ENCODE measurements around the gene BLVRA.
"Not testable (repeated sequence)": the region's sequence is repeated elsewhere in the genome, so short reads cannot be mapped to it uniquely, and the experiment has no call there.

Gene BLVRA

DNA sequence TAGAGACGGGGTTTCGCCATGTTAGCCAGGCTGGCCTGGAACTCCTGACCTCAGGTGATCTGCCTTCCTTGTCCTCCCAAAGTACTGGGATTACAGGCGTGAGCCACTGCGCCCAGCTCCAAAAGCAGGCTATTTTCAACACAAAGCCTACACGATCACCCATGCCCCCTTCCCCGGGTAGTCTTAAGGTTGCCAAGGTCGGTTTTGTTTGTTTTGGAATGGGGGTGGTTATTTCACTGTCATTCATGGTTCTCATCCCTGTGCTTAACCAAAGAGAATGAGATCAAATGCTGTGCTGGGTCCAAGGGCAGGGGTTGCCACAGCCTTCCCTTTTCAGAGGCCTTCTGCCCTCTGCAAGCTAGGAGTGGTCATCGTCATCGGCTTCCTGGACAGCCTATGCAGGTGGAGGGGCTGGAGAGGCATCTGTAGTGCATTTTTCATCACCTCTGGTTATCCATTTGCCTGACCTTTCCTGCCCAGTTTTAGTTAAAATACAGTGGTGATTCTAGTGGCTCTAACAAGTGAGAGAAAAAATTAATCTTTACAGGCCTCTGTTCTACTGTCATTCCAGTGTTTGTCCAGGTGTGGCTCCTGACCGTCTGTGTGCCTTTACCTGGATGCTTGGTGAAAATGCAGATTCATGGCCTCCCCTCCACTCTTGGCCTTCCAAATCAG lies 11.4 kb downstream of the BLVRA start:
- no peak for DNase-seq

DNA sequence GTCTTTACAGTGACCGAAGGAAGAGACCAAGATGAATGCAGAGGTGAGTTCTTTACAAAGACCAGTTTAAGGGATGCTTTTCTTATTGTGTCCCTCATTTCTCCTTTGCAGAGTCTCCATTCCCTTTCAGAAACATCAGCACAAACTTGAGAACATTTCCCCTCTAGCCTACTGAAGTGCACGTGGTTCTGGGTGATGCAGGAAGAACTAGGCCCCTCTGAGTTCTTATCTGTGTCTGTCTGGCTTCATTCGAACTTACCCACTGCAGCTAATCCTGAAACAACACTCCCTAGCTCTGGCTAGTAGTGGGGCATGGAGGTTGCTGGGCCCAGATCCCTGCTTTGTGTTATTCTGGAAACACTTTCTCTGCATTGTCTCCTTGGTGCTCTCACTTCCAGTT lies 12.6 kb downstream of the BLVRA start:
- no peak for DNase-seq

DNA sequence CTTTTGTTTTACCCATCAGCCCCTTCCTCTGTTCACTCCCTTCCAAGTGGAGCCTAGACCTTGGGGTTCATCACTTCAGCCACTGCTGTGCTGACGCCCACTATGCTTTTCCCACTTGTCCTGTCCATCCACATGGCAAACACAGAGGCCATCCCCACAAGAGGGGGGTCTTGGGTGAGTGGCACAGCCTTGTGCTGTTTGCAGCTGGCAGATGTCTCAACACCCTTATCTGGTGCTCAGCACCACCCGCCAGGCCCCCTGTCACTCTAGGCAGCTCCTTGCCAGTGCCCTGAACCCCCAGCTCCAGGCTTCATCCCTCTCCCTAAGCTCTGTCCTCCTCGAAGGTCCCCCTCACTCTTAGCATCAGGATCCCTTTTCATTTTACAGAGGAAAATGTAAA lies 13.1 kb downstream of the BLVRA start:
- DNase-seq = no peak

DNA sequence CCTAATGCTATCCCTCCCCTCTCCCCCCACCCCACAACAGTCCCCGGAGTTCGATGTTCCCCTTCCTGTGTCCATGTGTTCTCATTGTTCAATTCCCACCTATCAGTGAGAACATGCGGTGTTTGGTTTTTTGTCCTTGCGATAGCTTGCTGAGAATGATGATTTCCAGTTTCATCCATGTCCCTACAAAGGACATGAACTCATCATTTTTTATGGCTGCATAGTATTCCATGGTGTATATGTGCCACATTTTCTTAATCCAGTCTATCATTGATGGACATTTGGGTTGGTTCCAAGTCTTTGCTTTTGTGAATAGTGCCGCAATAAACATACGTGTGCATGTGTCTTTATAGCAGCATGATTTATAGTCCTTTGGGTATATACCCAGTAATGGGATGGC lies 14.8 kb downstream of the BLVRA start:
- not testable (repeated sequence) for DNase-seq

DNA sequence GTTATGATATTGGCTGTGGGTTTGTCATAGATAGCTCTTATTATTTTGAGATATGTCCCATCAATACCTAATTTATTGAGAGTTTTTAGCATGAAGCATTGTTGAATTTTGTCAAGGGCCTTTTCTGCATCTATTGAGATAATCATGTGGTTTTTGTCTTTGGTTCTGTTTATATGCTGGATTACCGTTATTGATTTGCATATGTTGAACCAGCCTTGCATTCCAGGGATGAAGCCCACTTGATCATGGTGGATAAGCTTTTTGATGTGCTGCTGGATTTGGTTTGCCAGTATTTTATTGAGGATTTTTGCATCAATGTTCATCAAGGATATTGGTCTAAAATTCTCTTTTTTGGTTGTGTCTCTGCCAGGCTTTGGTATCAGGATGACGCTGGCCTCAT lies 16.8 kb downstream of the BLVRA start:
- DNase-seq = not testable (repeated sequence)

DNA sequence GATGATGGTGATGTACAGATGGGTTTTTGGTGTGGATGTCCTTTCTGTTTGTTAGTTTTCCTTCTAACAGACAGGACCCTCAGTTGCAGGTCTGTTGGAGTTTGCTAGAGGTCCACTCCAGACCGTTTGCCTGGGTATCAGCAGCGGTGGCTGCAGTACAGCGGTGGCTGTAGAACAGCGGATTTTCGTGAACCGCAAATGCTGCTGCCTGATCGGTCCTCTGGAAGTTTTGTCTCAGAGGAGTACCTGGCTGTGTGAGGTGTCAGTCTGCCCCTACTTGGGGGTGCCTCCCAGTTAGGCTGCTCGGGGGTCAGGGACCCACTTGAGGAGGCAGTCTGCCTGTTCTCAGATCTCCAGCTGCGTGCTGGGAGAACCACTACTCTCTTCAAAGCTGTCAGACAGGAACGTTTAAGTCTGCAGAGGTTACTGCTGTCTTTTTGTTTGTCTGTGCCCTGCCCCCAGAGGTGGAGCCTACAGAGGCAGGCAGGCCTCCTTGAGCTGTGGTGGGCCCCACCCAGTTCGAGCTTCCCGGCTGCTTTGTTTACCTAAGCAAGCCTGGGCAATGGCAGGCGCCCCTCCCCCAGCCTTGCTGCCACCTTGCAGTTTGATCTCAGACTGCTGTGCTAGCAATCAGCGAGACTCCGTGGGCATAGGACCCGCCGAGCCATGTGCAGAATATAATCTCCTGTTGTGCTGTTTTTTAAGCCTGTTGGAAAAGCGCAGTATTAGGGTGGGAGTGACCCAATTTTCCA lies 20.0 kb downstream of the BLVRA start:
- DNase-seq = not testable (repeated sequence)

DNA sequence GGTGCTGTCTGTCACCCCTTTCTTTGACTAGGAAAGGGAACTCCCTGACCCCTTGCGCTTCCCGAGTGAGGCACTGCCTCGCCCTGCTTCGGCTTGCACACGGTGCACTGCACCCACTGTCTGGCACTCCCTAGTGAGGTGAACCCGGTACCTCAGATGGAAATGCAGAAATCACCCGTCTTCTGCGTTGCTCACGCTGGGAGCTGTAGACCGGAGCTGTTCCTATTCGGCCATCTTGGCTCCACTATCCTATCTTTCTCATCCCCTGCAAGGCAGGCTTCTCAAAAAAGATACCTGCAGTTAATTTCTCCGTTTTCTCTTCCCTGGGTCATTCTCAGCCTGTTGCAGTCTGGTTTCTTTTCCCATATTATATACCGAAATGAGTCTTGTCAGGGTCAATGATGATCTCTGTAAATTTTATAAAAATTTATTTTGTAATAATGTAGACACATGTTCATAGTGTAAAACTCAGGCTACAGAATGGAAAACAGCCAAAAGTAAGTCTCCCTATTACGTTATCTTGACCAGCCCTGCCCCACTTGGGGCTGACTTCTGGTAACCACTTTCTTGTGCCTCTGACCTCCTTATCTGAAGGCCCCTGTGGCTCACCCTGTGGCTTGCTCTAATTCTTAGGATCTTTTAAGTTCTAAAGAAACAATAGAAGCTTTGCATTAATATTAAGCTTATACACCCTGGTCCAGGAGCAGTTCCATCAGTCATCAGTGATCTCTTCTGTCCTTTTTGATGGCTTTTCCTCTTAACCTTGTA lies 20.7 kb downstream of the BLVRA start:
- no peak for DNase-seq

DNA sequence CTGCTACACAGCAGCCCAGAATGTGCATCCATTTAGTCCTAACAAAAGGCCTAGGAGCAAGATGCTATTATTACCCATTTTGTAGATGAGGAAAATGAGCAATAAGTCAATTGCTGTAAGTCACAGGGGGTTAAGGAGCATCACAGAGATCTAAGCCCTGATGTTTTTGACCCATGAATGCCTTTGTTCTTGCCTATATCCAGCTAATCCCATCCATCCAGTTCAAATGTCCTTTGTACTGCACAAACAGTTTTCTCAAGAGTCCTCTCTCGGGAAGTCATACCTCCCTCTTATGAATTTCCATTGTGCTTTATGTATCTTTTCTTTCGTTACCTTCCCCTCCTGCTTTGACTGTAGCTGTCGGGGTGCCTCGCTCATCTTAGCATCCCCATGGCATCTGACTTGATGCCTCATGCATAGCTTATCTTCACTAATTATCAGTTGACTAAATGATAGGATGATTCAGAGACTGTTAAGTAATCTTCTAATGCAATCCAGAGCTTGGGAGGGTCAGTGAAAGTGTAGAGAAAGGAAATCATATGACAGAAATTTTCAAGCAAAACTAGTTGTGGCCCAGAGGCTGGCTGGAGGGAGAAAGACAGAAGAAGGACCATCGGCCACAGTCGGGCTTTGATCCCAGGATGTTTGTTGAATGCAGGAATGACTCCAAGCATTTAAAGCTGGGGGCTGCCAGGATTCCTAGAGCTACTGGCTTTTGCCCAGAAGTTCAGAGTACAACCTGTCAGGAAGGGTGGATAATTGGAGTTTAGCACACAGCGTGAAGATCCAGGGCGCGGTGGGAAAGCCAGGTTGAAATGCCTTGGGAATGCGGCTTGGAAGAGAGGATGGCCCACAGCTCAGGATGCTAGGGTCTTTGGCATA lies 23.5 kb downstream of the BLVRA start:
- DNase-seq = no peak

DNA sequence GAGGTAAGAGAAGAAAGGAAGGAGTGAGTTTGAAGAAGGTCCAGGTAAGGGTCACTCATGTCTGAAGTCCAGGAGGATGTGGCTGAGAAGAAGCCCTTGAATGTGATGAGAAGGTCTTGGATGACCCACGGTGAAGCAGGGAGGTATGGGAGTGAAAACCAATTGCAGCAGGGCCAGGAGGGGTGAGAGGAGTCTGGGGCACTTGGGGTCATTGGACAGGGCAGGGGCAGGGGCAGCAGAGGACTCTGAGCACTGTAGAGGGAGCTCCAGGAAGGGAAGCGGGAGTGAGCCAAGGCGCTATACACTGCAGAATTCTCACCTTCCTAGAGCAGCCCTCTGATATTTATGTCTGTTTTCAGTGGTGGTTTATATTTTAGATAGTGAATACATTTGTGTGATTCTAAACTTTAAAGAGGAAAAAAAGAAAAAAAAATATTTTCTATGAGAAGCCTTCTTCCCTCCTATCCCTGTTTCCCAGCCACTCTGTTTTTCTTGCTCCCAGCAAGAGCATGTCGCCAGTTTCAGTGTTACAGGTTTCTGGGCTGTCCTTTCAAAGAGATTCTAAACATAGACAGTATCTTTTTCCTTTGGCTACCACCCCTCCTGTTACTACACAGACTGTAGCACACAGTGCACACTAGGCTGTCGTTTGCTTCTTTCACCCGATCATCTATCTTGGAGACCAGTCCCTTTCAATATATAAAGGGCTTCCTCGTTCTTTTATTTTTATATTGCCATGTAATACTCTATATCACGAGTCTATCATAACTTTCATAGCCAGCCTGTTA lies 24.5 kb downstream of the BLVRA start:
- DNase-seq = no peak

DNA sequence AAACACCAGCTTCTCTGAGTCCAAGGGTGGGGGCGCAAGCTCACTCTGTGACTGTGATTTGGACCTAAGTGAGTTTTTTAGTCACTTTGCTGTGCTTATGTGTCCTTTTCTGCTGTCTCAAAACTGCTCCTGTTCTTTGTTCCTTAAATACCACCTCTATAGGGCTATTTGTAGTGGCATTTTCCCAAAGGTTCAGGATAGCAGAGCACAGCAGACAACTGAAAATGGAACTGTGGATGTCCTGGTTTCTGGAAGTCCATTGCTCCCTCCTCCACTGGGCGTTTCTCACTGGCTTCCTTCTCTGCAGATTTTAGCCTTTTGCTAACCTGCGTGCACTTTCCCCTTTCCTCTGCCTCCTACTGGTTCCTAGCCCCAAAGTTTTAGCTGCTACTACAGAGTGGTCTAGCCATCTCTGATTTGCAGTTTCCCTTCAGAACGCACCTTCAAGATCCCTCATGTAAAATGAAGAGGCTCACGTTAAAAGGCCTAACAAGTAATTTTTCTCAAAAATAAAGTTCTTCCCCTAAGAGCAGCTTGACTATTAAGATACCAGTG lies 25.6 kb downstream of the BLVRA start:
- no peak for DNase-seq

DNA sequence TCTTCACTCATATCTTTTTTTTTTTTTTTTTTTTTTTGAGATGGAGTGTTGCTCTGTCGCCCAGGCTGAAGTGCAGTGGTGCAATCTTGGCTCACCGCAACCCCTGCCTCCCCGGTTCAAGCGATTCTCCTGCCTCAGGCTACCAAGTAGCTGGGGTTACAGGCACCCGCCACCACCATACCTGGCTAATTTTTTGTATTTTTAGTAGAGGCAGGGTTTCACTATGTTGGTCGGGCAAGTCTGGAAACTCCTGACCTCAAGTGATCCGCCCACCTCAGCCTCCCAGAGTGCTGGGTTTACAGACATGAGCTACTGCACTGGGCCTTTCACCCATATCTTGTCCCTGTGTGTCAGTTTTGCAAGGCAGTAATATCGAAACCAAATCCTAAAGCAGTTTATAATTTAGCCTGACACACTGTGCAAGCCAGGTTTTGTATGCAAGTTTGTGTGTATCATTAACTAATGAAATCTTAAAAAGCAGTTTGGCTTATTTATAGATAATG lies 26.2 kb downstream of the BLVRA start:
- peak; percentile 47 for DNase-seq

DNA sequence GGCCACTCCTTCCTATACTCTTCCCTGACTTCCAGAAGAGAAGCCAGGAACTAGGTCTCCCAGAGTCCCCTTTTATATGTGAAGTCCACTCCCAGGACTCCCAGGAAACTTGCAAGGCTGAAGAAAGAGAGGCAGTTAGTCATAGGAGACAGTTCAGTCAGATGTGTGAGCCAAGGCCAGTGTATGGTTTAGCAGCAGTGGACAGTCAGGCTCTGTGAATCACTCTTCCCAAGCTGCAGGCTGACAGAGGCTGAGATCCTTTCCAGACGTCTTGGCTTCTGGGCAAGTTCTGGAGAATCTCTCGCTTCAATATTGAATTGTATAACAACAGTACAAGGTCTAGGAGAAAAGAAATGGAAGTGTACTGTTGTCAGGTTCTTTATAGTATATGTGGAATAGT lies 26.9 kb downstream of the BLVRA start:
- DNase-seq = no peak

DNA sequence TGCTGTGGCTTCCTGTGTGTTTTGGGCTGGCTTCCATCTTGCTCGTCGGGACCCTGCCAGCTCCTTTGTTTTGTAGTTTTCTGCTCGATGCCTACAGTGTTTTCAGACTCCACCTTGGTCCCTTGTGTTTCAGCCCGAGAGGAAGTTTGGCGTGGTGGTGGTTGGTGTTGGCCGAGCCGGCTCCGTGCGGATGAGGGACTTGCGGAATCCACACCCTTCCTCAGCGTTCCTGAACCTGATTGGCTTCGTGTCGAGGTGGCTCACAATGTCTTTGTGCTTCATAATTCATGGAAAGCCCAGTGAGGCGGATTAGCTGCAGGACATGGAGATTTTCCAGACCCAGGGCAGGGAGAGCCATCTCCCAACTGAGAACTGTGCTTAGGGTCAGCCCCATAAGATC lies 29.3 kb downstream of the BLVRA start:
- DNase-seq = no peak

DNA sequence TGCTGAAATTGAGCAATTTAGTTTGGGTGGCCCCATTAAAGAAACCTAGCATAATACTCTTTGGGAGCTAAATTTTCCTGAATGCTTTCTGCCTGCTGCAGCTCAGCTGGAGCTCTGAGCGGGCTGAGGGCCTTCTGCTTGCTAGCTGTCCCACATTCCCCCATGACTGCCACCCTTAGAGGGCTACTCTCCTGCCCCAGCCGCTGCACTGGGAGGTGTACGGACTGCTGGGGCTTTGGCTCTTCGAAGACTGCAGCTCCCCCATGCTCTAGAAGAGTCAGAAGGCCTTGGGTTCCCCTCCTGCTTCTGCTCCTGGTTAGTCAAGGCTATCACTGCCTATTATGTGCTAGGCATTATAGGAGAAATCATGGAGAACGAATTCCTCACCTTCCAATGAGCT lies 31.5 kb downstream of the BLVRA start:
- DNase-seq = no peak

DNA sequence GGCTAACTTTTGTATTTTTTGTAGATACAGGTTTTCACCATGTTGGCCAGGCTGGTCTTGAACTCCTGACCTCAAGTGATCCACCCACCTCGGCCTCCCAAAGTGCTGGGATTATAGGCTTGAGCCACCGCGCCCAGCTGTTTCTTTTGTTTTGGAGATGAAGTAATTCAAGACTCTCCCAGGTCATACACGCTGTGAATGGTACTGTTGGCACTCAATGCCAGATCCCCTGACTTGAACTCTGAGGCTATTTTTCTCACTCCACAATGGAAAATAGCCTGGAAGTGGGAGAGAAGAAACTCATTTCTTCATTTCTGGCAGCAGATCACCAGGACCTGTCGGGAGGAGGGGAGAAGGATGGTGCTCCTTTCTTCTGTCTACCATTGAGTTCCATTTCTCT lies 32.4 kb downstream of the BLVRA start:
- no peak for DNase-seq

DNA sequence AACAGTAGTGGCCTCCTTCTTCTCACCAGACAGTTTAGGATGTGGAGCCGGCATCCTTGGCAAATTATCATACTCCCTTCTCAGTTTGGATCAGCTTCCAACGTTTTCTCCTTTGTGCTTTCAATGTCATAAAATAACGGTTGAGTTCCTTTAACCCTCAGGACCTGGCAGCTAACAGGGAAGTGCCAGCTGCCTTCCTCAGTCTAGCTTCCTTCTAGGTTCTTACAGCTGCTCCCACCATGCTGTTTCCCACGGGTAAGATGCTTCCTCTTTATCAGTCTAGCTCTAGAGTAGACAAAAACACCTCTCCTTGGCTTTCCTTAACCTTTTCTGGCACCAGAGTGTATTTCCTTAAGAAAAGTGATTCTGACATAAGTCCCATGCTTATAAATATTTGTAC lies 33.2 kb downstream of the BLVRA start:
- DNase-seq = no peak

DNA sequence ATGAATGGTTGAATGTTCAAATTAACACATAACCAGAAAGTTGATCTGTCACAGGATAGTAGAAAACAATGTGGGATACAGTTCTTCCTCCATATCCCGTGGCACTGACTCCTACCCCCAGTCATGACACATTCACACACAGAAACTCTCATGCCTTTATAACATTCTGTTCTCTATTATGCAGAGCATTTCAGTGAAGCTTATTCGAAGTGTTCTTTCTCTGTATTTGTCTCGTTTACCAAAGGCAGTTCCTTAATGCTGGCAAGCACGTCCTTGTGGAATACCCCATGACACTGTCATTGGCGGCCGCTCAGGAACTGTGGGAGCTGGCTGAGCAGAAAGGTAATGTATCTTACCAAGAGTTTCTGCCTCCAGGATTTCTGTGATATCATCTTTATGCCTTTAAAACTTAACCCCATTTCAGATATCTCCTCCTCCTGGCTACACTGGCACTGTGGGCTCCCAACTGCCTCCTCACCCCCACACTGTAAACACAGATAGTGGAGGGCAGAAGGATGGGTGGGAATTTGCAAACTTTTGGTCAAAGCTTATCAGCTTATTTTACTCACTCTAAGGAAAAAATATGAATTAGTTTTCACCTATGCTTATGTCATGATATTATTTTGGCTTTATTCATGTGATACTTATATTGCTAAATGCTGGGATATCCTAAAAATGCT lies 34.1 kb downstream of the BLVRA start:
- DNase-seq = no peak

DNA sequence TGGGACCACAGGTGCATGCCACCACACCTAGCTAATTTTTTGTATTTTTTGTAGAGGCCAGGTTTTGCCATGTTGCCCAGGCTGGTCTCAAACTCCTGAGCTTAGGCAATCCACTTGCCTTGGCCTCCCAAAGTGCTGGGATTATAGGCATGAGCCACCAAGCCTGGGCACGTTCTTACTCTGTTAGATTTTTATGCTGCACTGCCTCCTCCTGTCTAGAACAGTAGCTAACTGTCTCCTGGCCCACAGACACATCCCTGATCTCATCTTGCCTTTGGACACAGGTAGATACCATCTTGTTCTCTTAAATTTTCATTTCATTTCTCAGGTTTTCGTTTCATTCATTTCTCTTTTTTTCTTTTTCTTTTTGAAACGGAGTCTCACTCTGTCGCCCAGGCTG lies 41.1 kb downstream of the BLVRA start:
- DNase-seq = no peak

DNA sequence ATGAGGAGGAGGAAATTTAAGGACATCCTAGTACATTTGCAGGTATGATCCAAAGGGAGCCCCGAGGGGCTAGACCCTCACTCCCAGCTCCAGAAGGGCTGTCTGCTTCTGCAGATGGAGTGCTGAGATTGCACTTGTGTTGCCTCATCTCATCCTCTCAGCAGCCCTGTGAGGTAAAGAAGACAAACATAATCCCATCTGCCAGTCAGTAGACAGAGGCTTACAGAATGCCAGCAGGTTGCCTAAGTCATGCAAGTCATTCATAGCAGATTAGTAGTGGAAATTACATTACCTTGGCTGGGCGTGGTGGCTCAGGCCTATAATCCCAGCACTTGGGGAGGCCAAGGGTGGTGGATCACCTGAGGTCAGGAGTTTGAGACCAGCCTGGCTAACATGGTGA lies 45.4 kb downstream of the BLVRA start:
- DNase-seq = no peak

DNA sequence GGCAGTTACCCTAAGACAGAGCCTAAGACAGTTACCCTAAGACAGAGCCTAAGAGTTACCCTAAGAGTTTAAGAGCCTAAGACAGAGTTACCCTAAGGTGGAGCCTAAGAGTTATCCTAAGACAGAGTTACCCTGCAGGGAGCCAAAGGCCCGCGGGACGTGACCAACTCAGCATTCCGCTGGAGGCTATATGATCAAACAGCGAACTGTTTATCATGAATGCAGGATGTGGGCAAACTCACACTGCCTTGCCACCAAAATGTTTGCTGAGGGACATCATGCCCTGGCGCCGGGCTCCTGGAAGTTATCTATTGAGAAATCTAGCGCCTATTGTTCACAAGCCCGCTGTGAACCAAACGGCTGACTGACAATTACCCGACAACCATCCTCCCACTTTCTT lies 49.9 kb downstream of the BLVRA start:
- no peak for DNase-seq
